ENCODE measurements around the gene SCAF1.

DNA sequence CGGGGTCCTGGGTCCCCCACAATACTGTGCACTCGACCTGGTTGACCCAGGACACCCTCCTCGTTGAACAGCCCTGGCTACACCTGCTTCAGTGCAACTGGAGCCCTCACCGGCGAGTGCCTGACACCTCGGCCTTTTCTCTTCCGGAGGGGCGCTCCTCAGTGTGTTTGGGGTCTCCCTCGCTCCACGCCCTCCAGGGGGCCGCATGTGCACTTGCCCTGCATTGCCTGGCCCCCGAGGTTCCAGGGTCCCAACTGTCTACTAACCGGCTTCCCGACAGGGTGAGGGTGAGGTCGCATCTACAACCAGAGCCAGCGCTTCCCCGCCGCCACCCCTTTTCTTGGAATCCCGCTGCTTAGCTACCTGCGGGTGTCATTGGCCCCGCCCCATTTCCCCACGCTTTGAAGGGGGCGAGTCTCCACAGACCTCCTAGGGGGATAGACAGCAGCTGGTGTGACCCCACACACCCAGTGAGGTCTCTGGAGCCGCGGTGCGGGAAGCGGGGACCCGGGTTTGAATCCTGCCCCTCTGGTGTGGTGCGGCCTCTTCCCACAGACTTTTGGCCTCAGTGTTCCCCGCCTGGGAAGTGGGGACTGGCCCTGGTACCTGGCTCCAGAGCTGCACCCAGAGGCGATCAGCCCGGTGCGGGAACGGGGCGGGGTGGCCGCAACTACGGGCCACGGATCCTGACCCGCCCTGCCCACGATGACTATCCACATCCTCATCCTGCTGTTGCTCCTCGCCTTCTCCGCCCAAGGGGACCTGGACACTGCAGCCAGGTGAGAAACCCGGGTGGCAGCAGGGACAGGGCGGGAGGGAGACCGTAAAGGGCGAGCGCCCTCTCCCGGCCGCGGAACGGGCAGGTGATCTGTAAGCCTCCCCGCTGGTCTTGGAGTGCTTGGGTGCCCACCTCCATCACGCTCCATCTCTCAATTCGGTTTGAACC, 47.4 kb downstream of the SCAF1 start, which contains the start of gene ADM5:
- TF ChIP-seq, protein P1, sequence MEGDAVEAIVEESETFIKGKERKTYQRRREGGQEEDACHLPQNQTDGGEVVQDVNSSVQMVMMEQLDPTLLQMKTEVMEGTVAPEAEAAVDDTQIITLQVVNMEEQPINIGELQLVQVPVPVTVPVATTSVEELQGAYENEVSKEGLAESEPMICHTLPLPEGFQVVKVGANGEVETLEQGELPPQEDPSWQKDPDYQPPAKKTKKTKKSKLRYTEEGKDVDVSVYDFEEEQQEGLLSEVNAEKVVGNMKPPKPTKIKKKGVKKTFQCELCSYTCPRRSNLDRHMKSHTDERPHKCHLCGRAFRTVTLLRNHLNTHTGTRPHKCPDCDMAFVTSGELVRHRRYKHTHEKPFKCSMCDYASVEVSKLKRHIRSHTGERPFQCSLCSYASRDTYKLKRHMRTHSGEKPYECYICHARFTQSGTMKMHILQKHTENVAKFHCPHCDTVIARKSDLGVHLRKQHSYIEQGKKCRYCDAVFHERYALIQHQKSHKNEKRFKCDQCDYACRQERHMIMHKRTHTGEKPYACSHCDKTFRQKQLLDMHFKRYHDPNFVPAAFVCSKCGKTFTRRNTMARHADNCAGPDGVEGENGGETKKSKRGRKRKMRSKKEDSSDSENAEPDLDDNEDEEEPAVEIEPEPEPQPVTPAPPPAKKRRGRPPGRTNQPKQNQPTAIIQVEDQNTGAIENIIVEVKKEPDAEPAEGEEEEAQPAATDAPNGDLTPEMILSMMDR (IDR thresholded peaks at IDR 0.05; ENCODE audit: low read length) = no peak
- TF ChIP-seq EZH2phosphoT487 (IDR thresholded peaks at IDR 0.05; ENCODE audit: low read length) (no peak), EZH2 (optimal IDR thresholded peaks at IDR 0.05; ENCODE audit: low read depth, low read length) (no peak)

Data from MM.1S (cell line).